Thyroid gland (tissue), 4 donors: ENCODE results near the gene WDR55. TPM values are rescaled to one million over a fixed set of nuclear protein-coding genes. Genes with fewer than 3 reads are reported as not detected.
A peak's percentile ranks its signal among the peaks of the same experiment; 100 is the strongest.

Experiments used
- DNase-seq, 2 donors: peaks; one replicate each; pipeline ENCODE4 v3.0.0-alpha.2; 2019
- H3K27ac ChIP-seq, 3 donors: fragments of 200-600 bp; sonication (generic); 1 replicate in 2 of 3; 2 replicates in 1 of 3; pipeline ENCODE4 v1.5.1; 2016 to 2019; ENCODE audit warnings: mild to moderate bottlenecking in 1 of 3, moderate library complexity in 1 of 3
- H3K27me3 ChIP-seq: fragments of 200-600 bp; sonication (generic); one replicate; pipeline ENCODE4 v1.5.1; 2019
- H3K36me3 ChIP-seq, 2 donors: fragments of 200-600 bp; sonication (generic); one replicate each; pipeline ENCODE4 v1.5.1; 2016 to 2019
- H3K4me1 ChIP-seq, 2 donors: fragments of 200-600 bp; sonication (generic); one replicate each; pipeline ENCODE4 v1.5.1; 2017 to 2019
- H3K4me3 ChIP-seq, 3 donors: fragments of 200-600 bp; sonication (generic); replicated peaks in 1 of 3; 1 replicate in 2 of 3; 2 replicates in 1 of 3; pipeline ENCODE4 v1.5.1; 2016; ENCODE audit warnings: mild to moderate bottlenecking in 1 of 3
- H3K9me3 ChIP-seq: fragments of 200-600 bp; sonication (generic); one replicate; pipeline ENCODE4 v1.5.1; 2017
- POLR2A ChIP-seq, 2 donors: fragments of 450-650 bp; IDR thresholded peaks; one replicate each; pipeline ENCODE4 v1.6.1; 2017; ENCODE audit warnings: antibody characterized with exemption in 2 of 2, mild to moderate bottlenecking in 2 of 2, moderate library complexity in 1 of 2
- WGBS, 2 donors: methylation state at CpG; one replicate each; pipeline ENCODE4 v1.1.5; 2017; 5-methylcytosine and 5-hydroxymethylcytosine counted together
- intact Hi-C: fragments of 100-400 bp; cut with DNase I; formaldehyde crosslinking; loops from one replicate; pipeline ENCODE4 v1.15.1; 2023
- total RNA-seq, 4 donors: library from RNA; depleted of rRNA; stranded (reverse); fragments of >200 nt; gene quantifications; one replicate each; pipeline ENCODE4 v1.2.3, GENCODE V29; 2016
- TF ChIP-seq, protein P1 (sequence below), 6 experiments: fragments of 200-600 bp in 3 of 6; fragments of 450-650 bp in 3 of 6; sonication (generic) in 3 of 6; IDR thresholded peaks; one replicate each; pipeline ENCODE4 v1.5.1; 2016 to 2019; ENCODE audit warnings: antibody characterized with exemption in 6 of 6, mild to moderate bottlenecking in 2 of 6, inconsistent platforms in 1 of 6, moderate library complexity in 1 of 6

Gene WDR55
- total RNA-seq, 4 donors from 2014 or later = 19.5 to 23.8 (median 20.7) TPM

DNA sequence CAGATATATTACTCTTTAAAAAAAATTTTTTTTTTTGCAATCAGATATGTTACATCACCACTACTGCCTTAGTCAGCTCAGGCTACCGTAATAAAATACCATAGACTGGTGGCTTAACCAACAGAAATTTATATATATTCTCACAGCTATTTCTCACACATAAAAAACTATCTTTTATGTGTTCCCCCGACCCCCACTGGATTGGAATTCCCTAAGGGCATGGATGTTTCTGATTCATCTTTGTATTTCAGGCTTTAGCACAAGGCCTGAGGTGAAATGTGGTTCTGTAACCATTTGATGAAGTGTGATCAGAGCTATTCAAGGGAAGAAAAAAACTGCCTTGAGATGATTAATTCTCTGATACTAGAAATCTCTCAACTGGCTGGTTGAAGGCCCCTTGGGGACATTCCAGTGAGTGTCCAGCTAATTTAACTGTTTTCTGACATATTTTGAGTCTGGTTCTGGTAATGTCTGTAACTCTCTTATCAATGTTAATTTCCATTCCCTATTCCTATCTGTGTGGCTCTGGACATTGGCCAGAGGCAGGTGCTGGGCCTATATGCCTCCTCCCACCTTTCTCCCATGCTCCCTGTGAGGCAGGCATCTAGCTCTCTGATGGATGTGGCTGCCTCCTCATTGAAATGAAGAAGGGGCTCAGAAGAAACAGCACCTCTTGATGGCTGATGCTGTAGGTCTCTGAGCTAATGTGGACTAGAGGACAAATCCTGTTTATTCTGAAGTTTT lies 34.2 kb upstream of the WDR55 start:
- no peak for TF ChIP-seq POLR2A (IDR thresholded peaks at IDR 0.05)
- TF ChIP-seq, protein P1, sequence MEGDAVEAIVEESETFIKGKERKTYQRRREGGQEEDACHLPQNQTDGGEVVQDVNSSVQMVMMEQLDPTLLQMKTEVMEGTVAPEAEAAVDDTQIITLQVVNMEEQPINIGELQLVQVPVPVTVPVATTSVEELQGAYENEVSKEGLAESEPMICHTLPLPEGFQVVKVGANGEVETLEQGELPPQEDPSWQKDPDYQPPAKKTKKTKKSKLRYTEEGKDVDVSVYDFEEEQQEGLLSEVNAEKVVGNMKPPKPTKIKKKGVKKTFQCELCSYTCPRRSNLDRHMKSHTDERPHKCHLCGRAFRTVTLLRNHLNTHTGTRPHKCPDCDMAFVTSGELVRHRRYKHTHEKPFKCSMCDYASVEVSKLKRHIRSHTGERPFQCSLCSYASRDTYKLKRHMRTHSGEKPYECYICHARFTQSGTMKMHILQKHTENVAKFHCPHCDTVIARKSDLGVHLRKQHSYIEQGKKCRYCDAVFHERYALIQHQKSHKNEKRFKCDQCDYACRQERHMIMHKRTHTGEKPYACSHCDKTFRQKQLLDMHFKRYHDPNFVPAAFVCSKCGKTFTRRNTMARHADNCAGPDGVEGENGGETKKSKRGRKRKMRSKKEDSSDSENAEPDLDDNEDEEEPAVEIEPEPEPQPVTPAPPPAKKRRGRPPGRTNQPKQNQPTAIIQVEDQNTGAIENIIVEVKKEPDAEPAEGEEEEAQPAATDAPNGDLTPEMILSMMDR (IDR thresholded peaks at IDR 0.05) = no peak
- peaks cover 5 to 18% of the 10 kb centered on the region in 2 donors for H3K4me1 ChIP-seq

DNA sequence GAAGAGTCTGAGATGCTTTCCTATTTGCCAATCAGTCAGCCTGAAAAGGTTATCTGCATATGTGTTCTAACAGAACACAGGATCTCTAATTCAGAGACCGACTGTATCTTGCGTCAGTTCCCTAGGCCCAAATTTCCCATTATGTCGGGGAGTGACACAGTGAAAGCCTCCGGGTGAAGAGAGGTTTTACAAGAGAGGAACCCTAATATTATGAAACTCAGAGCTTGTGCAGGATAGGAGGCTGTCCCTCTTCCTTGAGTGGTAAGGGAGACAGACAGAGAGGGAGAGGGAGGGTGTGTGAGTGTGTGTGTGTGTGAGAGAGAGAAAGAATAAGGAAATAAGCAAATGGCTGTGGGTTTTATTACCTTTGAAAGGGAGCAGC lies 33.7 kb upstream of the WDR55 start:
- Histone ChIP-seq H3K4me1 (peaks cover 5 to 18% of the 10 kb centered on the region in 2 donors), H3K4me3 (no peak overlapping the region), H3K9me3 (no peaks in the 10 kb centered on the region), H3K27ac (no peak overlapping the region), H3K27me3 (no peaks in the 10 kb centered on the region), H3K36me3 (no peaks in the 10 kb centered on the region)
- WGBS, 2 donors = 89 to 97% methylated on average over 4 of the region's 4 CpGs
- DNase-seq = no peak
- intact Hi-C loops = loop anchor here (10.0 kb wide), 1 partner anchor 256 kb away; no protein-coding TSS in a partner anchor
- no peak for TF ChIP-seq POLR2A (IDR thresholded peaks at IDR 0.05)
- TF ChIP-seq, protein P1 (IDR thresholded peaks at IDR 0.05) = no peak

More for the DNA sequence above, 34.2 kb upstream of the WDR55 start:
- 78 to 81% methylated on average over 2 of the region's 2 CpGs for WGBS, 2 donors
- H3K27me3 ChIP-seq = no peaks in the 10 kb centered on the region
- H3K36me3 ChIP-seq = no peaks in the 10 kb centered on the region
- no peak overlapping the region for H3K4me3 ChIP-seq
- no peak for DNase-seq
- H3K9me3 ChIP-seq = no peaks in the 10 kb centered on the region
- intact Hi-C loops = loop anchor here (10.0 kb wide), 1 partner anchor 256 kb away; no protein-coding TSS in a partner anchor
- no peak overlapping the region for H3K27ac ChIP-seq

DNA sequence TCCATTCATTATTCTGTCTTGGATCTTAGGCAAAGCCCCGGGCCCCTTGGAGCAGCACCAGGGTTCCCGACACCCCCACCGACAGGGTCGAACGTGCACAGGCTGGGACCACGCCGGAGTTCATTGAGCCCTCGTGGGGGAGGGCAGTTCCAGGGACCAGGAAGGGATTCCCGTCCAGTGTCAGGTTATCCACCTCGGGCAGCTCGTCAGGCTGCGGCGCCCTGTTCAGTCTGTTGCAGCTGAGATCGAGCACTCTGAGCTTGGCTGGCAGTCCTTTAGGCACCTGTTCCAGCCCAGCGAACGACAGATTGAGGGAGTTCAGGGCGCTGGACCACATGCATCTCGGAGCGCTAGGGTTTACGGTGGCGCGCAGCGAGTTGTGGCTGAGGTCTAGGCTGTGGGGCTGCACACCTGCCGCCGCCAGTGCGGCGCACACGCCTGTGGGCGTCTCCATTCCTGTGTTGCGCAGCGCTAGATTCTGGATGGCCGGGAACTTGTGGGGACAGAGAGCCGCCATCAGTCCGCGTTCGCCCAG lies 32.8 kb upstream of the WDR55 start:
- DNase-seq = peak; percentile 58 to 70
- Histone ChIP-seq H3K4me3 (peak overlapping the region; percentile 24 to 95 (median 52)), H3K4me1 (peaks cover 5 to 18% of the 10 kb centered on the region in 2 donors), H3K27me3 (no peaks in the 10 kb centered on the region), H3K36me3 (no peaks in the 10 kb centered on the region), H3K27ac (peak overlapping the region; percentile 57 to 81 (median 79)), H3K9me3 (no peaks in the 10 kb centered on the region)
- intact Hi-C loops = loop anchor here (10.0 kb wide), 1 partner anchor 257 kb away; no protein-coding TSS in a partner anchor
- 3 to 65% methylated on average over 2 to 11 of the region's 36 CpGs for WGBS, 2 donors
- peak in 1 of 2 donors; percentile 41 for TF ChIP-seq POLR2A (IDR thresholded peaks at IDR 0.05)
- TF ChIP-seq, protein P1 (IDR thresholded peaks at IDR 0.05) = no peak

DNA sequence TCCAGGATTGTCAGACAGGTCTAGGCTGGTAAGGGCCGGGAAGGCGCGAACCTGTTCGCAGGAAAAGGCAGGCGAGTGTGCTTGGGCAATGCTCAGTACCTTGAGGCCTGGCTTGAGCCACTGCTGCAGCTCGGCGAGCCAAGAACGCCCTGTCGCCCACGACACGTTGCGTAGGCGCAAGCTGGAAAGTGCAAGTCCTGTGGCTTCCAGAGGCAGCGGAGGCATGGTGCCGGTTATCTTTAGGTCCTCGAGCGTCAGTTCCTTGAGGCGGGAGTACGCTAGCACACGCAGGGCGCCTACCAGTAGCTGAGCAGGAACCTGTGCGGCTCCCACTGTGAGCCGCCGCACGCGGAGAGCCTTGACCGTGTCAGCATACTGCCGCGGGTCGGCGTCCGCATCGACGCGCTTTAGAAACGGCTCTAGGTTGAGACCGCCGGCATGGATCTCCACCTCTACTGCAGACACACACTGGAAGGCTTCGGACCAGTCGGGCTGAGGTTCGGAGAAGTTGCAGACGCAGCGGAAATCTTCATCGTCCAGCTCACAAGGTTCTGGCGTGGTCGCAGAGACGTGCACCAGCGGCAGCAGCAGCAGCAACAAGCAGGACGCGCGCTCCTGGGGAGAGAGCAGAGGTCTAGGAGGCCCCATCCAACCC lies 32.2 kb upstream of the WDR55 start:
- no peaks in the 10 kb centered on the region for H3K27me3 ChIP-seq
- peak overlapping the region; percentile 57 to 81 (median 79) for H3K27ac ChIP-seq
- TF ChIP-seq, protein P1 (IDR thresholded peaks at IDR 0.05) = no peak
- peak in 1 of 2 donors; percentile 37 for TF ChIP-seq POLR2A (IDR thresholded peaks at IDR 0.05)
- peaks cover 5 to 18% of the 10 kb centered on the region in 2 donors for H3K4me1 ChIP-seq
- 0 to 5% methylated on average over 30 to 31 of the region's 51 CpGs for WGBS, 2 donors
- H3K36me3 ChIP-seq = no peaks in the 10 kb centered on the region
- peak; percentile 59 to 62 for DNase-seq
- peak overlapping the region; percentile 24 to 95 (median 52) for H3K4me3 ChIP-seq
- no peaks in the 10 kb centered on the region for H3K9me3 ChIP-seq
- intact Hi-C loops = loop anchor here (10.0 kb wide), 1 partner anchor 258 kb away; no protein-coding TSS in a partner anchor
